ENCODE results near the gene ANKRD30B.
"Not testable (repeated sequence)": the region's sequence is repeated elsewhere in the genome, so short reads cannot be mapped to it uniquely, and the experiment has no call there.

ANKRD30B gene

GRCh38 chr18:14855634-14856033 lies 107.7 kb downstream of the ANKRD30B start:
- DNase-seq, result not testable (repeated sequence)

- not testable (repeated sequence) for DNase-seq
Measured at GRCh38 chr18:14856256-14856655, 108.3 kb downstream of the ANKRD30B start.

GRCh38 chr18:14858514-14858913 lies 110.5 kb downstream of the ANKRD30B start:
- DNase-seq, result not testable (repeated sequence)

- not testable (repeated sequence) for DNase-seq
Measured at GRCh38 chr18:14859995-14860394, 112.0 kb downstream of the ANKRD30B start.

GRCh38 chr18:14866426-14866825 lies 118.5 kb downstream of the ANKRD30B start:
- DNase-seq, result not testable (repeated sequence)

GRCh38 chr18:14867988-14868387 lies 120.0 kb downstream of the ANKRD30B start:
- not testable (repeated sequence) for DNase-seq

GRCh38 chr18:14868825-14869224 lies 120.9 kb downstream of the ANKRD30B start:
- not testable (repeated sequence) for DNase-seq

- not testable (repeated sequence) for DNase-seq
Measured at GRCh38 chr18:14878826-14879225, 130.9 kb downstream of the ANKRD30B start.

GRCh38 chr18:14900435-14900834 lies 152.5 kb downstream of the ANKRD30B start:
- no peak for DNase-seq
